ENCODE results near the gene ADGRL1. TPM values are rescaled to one million over a fixed set of nuclear protein-coding genes. Genes with fewer than 3 reads are reported as not detected.
"Not testable (repeated sequence)": the region's sequence is repeated elsewhere in the genome, so short reads cannot be mapped to it uniquely, and the experiment has no call there.

The ADGRL1 gene
- polyA plus RNA-seq, 12 donors: 13.5 to 70.1 (median 16.0) TPM

- DNase-seq: no peak
Measured at GRCh38 chr19:14162871-14163297, 43.1 kb downstream of the ADGRL1 start.

DNA sequence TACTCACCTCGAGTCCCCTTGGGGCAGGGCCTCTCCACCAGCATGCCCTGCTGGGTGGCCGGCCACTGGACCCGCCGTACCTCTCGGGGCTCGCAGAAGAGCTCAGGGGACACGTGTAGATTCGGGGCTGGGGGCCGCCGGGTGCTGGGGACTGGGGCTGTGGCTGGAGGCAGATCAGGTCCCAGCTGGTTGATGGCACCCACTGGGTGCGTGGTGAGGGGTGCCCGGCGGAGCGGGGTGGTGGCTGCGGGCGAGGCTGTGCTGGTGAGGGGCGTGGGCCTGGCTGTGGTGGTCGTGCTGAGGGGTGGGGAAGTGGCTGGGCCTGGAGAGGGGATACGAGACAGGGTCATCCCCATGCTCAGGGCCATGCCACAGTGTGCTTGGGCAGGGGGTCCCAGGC is 44.7 kb downstream of the ADGRL1 start:
- DNase-seq: no peak

DNA sequence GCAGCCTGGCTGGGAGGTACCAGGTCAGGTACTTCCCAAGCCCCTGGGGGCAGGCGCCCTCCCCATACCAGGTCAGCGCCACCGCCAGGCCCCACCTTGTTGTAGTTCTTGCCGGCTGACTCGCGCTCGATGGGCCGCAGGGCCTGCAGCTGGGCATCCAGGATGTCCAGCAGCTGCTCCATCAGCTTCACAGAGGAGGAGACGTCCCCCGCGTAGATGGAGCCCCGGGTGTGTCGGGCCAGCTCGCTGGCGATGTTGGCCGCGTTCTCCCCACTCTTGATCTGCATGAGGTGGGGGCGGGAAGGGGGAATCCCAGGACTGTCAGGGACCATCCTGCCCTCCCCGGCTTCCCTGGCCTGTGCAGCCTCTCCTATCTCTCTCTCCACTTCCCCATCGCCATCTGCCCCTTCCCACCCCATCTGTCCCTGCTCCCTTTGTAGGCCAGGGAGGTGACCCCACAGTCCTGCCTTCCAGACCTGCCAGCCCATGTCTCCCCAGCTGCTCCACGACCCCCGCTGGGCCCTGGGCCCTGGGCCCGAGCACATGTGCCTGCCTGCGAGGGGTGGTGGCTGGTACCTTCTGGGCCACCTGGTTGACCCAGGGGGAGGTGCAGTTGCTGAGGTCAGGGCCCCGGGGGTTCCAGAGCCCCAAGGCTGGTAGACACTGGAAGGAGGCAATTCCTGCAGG is 45.8 kb downstream of the ADGRL1 start:
- DNase-seq: no peak

DNA sequence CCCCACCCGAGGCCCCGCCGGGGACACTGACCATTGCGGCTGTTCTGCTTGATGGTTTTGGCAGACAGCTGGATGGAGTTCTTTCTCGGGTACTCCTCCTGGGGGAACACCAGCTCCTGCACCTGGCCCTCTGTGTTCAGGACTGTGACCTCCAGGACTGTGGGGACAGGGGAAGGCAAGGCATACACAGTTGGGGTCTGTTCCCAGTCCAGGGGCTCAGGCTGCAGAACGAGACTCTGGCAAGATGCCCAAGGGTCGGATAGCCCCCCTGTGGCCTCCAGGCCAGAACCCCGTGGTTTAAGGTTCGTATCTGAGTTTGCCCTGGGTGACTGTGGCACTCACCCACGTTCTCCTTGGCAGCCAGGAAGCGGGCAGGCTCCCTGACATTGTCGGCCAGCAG is 46.9 kb downstream of the ADGRL1 start:
- no peak for DNase-seq

- no peak for DNase-seq
Measured at GRCh38 chr19:14158276-14159023, 47.5 kb downstream of the ADGRL1 start.

- no peak for DNase-seq
Measured at GRCh38 chr19:14156971-14157717, 48.8 kb downstream of the ADGRL1 start.

- no peak for DNase-seq
Measured at GRCh38 chr19:14156122-14156521, 49.8 kb downstream of the ADGRL1 start.

DNA sequence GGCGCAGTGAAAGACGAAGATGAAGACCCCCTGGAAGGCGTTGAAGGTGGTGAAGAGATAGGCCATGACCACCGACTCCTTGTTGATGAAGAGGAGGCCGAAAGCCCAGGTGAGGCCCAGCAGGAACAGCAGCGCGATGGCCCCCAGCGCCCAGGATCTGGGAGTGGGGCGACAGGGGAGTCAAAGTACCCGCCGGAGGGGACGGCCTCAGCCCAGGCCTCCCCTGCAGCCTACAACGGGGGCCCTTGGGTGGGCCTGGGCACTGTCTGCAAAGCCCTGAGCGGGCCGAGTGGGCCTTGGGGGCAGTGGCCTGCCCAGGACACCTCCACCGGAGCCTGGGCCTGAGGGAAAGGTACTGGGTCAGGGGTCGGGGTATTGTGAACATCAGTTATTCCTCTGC is 50.6 kb downstream of the ADGRL1 start:
- no peak for DNase-seq

DNA sequence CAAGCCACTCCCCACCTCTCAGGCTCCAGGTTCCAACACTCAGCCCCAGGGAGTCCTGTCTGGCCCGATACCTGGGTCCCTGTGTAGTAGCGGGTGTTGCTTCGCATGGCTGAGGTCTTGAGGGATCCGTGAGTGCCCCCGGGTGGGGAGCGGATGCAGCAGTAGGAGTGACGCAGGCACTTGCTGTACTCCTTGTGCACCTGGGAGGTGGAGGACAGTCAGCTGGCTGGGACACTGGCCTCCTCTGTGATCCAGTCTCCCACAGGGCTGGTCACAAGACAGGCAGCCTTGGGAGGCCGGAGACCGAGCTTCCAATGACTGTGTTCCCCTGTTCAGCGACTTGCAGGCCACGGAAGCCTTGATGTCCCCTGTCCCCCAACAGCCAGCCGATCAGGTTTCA is 53.3 kb downstream of the ADGRL1 start:
- DNase-seq: no peak

- DNase-seq: no peak
Measured at GRCh38 chr19:14150770-14151661, 55.0 kb downstream of the ADGRL1 start.

GRCh38 chr19:14150041-14150769 is 55.8 kb downstream of the ADGRL1 start:
- no peak for DNase-seq

- DNase-seq: peak; percentile 87
Measured at GRCh38 chr19:14149509-14149994, 56.4 kb downstream of the ADGRL1 start.

GRCh38 chr19:14148751-14149410 is 57.1 kb downstream of the ADGRL1 start:
- no peak for DNase-seq

DNA sequence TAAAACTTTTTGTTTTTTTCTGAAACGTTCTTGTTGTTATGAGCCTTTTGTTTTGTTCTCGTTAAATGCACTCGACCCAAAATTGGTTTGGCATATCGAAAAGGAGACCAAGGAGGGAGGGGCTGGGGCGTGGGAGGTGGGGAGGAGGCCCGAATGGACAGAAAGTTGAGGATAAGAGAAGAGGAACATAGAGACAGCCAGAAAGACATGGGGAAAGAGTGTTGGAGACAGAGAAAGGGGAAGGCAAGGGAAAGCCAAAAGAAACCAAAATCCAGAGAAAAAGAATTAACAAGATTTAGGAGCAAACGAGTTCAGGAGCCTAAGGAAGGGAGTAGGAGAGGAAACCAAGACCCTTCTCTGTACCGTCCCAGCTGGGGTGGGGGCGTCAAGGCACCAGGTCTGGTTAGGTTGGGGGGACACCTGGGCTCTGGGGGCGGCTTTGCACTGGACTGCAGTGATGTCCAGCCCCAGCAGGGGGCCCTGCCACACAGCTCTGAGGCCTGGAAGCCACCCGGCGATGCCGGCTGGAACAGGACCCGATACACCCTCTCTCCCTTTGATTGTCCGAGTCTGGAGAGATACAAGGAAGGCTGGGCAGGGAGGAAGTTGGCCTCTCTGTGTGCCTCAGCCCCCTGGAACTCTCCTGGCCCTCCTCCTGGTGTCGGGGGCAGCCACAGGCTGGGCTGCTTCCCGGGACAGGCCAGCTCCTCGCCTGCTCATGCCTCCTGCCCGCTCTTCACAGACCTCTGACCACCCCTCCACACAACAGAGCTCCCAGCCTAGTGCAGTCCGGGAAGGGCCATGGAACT is 58.0 kb downstream of the ADGRL1 start:
- peak; percentile 79 for DNase-seq

- DNase-seq: no peak
Measured at GRCh38 chr19:14146789-14147216, 59.2 kb downstream of the ADGRL1 start.

DNA sequence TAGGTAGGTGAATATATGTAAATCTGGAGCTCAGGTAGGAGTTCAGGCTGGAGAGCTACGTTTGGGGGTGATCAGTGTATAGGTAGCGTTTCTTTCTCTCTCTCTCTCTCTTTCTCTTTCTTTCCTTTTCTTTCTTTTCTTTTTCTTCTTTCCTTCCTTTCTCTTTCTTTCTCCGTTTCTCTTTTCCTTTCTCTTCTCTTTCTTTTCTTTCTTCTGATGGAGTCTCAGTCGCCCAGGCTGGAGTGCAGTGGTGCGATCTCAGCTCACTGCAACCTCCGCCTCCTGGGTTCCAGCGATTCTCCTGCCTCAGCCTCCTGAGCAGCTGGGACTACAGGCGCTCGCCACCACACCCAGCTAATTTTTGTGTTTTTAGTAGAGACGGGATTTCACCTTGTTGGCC is 59.8 kb downstream of the ADGRL1 start:
- not testable (repeated sequence) for DNase-seq

DNA sequence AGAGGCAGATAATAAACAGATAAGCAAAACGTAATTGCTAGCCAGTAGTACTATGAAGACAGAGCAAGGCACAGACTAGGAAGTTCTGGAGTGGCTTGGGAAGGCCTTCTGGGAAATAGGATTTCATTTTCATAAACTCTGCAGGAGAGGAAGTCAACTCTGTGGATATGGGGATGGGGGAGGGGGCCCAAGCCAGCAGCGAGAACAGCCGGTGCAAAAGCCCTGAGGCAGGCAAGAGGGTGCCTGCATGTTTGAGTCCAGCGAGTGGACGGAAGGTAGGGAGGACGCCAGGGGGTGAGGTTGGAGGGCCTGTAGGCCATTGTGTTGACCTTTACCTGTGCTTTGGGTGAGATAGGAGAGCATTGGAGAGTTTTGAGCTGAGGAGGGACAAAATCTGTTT is 60.6 kb downstream of the ADGRL1 start:
- no peak for DNase-seq

GRCh38 chr19:14142262-14143190 is 63.4 kb downstream of the ADGRL1 start:
- no peak for DNase-seq

Data from muscle of arm (tissue), 12 donors.